ENCODE data around the gene SERGEF.

- no peak for TF ChIP-seq CTCF (IDR thresholded peaks at IDR 0.05)
- no peak for TF ChIP-seq POLR2A (IDR thresholded peaks at IDR 0.05)
These were observed 235.1 kb downstream of the SERGEF start for GRCh38 chr11:17777738-17778091.
